GM19193 (cell line): ENCODE data around the gene SDR39U1.

ENCODE experiments used
- POLR2A ChIP-seq: IDR thresholded peaks from 4 replicates; pipeline ENCODE4 v1.6.1; 2011; ENCODE audit not compliant: insufficient read depth, insufficient read length; ENCODE audit errors: extremely low read depth

SDR39U1 gene

DNA sequence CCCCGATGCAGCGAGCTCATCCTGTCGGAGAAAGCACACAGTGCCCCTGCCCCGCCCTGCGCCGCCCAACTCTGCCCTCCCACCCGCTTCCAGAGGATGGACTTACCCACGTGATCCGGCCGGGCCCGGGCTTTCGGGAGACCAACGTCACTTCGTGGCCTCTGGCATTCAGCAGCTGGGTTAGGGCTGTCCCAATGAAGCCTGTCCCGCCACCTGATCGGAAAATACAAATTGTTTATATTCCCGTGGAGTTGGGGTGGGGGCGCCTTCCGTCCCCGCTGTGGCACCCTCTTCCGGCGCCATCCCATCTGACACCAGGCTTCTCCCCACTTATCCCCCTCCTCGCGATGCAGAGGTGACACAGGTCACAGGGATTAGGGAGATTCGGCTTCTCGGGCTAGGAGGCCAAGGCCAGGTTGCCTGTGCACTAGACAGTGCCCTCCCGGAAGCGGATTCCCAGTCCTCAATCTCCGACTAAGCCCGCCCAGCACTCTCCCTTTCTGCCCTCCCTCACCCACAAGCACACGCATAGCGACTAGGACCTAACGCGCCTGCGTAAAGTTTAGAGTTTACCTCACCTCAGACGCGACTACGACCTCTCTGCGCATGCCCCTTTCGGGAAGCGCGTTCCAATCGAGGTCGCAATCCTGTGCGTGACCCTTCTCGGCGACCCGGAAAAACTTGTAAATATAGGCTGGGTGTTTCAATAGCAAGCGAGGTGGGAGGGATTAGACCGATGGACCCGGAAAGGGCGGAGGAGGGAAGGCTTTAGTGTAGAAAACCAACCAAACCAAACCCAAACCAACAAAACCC, at the start of gene SDR39U1:
Gene SDR39U1 (minus strand): TSS at position 537 of the 813 bp plus-strand sequence. CDS start 7 bp downstream, at position 530.
- peak; percentile 85 for TF ChIP-seq POLR2A

DNA sequence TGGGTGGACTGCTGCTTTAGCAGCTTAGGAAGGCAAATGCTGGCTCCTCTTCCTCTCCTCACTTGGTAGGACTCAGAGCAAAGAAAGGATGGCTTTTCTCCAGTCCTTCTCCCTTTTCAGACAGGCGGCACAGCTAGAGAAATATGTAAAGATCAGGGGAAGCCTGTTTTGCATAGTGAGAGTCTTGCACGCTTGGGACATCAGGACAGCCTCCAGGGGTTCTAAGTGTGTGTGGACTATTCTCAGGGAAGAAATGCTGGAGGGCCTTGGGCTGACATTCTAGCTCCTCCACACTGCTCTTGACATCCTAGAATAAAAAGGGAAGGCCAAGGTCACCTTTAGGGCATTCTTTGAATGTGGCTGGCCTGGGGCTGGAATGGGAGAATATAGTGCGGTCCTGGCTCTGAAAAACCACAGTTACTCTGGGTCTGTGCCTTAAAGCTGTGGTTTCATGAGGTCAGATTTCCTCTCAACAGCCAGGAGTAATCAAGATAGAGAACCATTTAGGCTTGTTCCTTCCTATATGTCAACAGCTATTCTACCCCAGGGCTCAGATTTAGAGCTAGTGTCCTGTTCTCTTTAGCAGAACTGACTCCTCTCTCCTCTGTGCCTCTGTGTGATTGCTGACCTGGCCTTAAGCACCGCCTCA, 41.2 kb upstream of the SDR39U1 start:
- TF ChIP-seq POLR2A, result no peak

- no peak for TF ChIP-seq POLR2A
These were observed 39.2 kb upstream of the SDR39U1 start for GRCh38 chr14:24481622-24482324.

- no peak for TF ChIP-seq POLR2A
These were observed 32.7 kb upstream of the SDR39U1 start for GRCh38 chr14:24475261-24475660.

GRCh38 chr14:24473211-24473610, 30.6 kb upstream of the SDR39U1 start:
- no peak for TF ChIP-seq POLR2A

DNA sequence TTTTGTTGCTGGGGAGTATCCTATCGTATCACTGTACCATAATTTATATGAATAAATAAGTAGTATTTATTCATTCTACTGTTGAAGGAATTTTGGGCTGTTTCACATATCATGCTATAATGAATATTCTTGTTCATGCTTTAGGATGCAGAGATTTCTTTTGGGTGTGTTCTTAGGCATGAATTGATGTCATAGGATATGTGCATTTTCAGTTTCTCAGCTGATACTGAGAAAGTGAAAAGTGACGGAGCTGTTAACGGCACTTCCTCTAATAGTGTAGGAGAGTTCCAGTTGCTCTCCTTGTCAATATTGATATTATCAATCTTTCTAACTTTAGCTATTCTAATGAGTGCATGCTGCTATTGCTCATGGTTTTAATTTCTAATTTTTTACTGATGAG, 23.2 kb upstream of the SDR39U1 start:
- TF ChIP-seq POLR2A, result no peak

DNA sequence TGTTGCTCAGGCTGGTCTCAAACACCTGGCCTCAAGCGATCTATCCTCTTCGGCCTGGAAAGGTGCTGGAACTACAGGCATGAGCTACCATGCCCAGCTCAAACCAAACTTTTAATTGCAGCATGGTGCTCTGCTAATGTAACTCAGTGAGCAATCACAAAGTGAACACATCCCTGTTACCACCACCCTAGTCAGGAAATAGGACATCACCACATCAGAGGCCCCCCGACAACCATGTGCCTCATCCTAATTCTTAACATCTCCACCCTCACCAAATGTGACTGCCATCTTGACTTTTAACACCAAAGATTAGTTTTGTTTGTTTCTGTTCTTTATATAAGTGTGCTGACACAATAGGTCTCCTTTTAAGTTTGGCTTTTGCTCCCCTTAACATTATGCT, 22.8 kb upstream of the SDR39U1 start:
- TF ChIP-seq POLR2A, result no peak

GRCh38 chr14:24463884-24464785, 21.6 kb upstream of the SDR39U1 start:
- no peak for TF ChIP-seq POLR2A

GRCh38 chr14:24463017-24463883, 20.7 kb upstream of the SDR39U1 start:
- no peak for TF ChIP-seq POLR2A

- TF ChIP-seq POLR2A, result no peak
These were observed 18.8 kb upstream of the SDR39U1 start for GRCh38 chr14:24461336-24461735.

DNA sequence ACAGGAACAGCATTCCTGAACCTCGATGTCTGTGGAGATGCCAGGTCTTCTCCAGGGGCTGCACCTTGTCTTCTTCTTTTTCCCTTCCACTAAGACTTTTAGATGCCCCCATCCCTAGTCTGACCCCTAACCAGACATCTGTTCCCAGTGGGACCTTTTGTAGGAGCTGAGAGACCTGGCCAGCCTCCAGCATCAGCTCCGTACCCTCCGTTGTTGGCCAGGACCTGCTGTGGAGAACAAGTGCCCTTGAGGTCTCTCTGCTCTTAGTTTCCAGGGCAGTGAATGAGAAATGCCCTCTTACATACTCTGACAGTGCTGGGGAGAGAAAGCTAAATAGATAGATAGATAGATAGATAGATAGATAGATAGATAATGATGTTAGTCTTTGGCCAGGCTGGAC, 16.8 kb upstream of the SDR39U1 start:
- TF ChIP-seq POLR2A, result no peak

- no peak for TF ChIP-seq POLR2A
These were observed 16.2 kb upstream of the SDR39U1 start for GRCh38 chr14:24458736-24459135.

DNA sequence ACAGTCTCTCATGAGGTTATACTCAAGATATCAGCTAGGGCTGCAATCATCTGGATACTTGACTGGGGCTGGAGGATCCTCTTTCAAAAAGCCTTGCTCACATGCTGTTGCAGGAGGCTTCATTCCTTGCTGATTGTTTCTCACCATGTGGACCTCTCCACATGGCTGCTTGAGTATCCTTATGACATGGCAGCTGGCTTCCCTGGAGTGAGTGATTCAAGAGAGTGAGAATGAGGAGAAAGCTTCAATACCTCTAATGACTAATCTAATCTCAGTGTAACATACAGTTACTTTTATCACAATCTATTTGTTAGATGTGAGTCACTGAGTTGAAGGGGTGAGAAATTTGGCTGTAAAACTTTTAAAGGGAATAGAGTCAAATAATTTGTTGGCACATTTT, 14.4 kb upstream of the SDR39U1 start:
- no peak for TF ChIP-seq POLR2A
